DND-41 (cell line): Measurements from ENCODE around the gene EBI3.

ENCODE experiments used
- EZH2 ChIP-seq: IDR thresholded peaks from 3 replicates; pipeline ENCODE4 v1.6.1; 2012; ENCODE audit warnings: borderline replicate concordance, low read depth, mild to moderate bottlenecking, moderate library complexity, low read length, inconsistent platforms; ENCODE audit not compliant: severe bottlenecking
- TF ChIP-seq, protein P1 (sequence below): IDR thresholded peaks from 2 replicates; pipeline ENCODE4 v1.5.1; 2012; ENCODE audit warnings: borderline replicate concordance, low read length, moderate library complexity, mild to moderate bottlenecking; ENCODE audit not compliant: poor library complexity, severe bottlenecking; ENCODE audit errors: extremely low read depth

GRCh38 chr19:4241824-4242430, 12.6 kb downstream of the EBI3 start:
- TF ChIP-seq, protein P1, sequence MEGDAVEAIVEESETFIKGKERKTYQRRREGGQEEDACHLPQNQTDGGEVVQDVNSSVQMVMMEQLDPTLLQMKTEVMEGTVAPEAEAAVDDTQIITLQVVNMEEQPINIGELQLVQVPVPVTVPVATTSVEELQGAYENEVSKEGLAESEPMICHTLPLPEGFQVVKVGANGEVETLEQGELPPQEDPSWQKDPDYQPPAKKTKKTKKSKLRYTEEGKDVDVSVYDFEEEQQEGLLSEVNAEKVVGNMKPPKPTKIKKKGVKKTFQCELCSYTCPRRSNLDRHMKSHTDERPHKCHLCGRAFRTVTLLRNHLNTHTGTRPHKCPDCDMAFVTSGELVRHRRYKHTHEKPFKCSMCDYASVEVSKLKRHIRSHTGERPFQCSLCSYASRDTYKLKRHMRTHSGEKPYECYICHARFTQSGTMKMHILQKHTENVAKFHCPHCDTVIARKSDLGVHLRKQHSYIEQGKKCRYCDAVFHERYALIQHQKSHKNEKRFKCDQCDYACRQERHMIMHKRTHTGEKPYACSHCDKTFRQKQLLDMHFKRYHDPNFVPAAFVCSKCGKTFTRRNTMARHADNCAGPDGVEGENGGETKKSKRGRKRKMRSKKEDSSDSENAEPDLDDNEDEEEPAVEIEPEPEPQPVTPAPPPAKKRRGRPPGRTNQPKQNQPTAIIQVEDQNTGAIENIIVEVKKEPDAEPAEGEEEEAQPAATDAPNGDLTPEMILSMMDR, result no peak
- no peak for TF ChIP-seq EZH2
